K562 (cell line): ENCODE results near the gene SVIL. TPM values are rescaled to one million over a fixed set of nuclear protein-coding genes. Genes with fewer than 3 reads are reported as not detected.

Experiments
- ATAC-seq: fragments of 200-7000 bp; cut with Tn5 transposase; 3 replicates; pipeline ENCODE4 v1.9.1; 2020; ENCODE audit warnings: moderate library complexity
- BruUV-seq: library from RNA; stranded (reverse); fragments of 400-500 nt; replicated peaks from 2 replicates; lab custom pipeline; 2021; lab: Mats Ljungman, UMichigan
- CTCF ChIA-PET: fragments of 300-600 bp; formaldehyde crosslinking; extraction: SDS; loops from one replicate; lab custom pipeline; 2021; ENCODE audit warnings: low intra/inter-chr PET ratio; lab: Yijun Ruan, JAX
- POLR2A ChIA-PET: fragments of 300-600, 350-650 bp; sonication (Branson Sonifier 250); formaldehyde crosslinking; extraction: SDS; loops from one replicate; lab custom pipeline; 2021; ENCODE audit warnings: antibody characterized with exemption, inconsistent platforms; lab: Yijun Ruan, JAX
- DNase-seq, 4 experiments: peaks; one replicate each; pipeline versions ENCODE4 v3.0.0 to v3.0.0-alpha.2; 2011 to 2018; ENCODE audit warnings: low spot score in 3 of 4, mixed read lengths in 3 of 4; ENCODE audit errors: extremely low read depth in 1 of 4
- FAIRE-seq: peaks from 2 replicates; lab custom pipeline; 2011; peaks lifted over from hg19 to GRCh38; lab: Jason Lieb, UNC
- H2AFZ ChIP-seq: 2 replicates; pipeline ENCODE4 v1.6.0; 2011; ENCODE audit warnings: low read depth, low read length, control low read depth, inconsistent platforms
- H3K27ac ChIP-seq: fragments of 200-600 bp; 3 replicates; pipeline ENCODE4 v1.8.0; 2011; ENCODE audit warnings: low read depth, mild to moderate bottlenecking, control low read depth, inconsistent platforms, low read length, moderate library complexity, mixed read lengths; ENCODE audit errors: extremely low read depth
- H3K27me3 ChIP-seq, 2 experiments: fragments of 300-600 bp in 1 of 2; 2 replicates in 1 of 2; 3 replicates in 1 of 2; pipeline versions ENCODE4 v1.6.0 to v1.8.0; 2011; ENCODE audit warnings: inconsistent platforms in 2 of 2, low read length in 2 of 2, mild to moderate bottlenecking in 1 of 2, mixed read lengths in 1 of 2, moderate library complexity in 1 of 2; ENCODE audit not compliant: control insufficient read depth in 2 of 2, insufficient read depth in 2 of 2
- H3K36me3 ChIP-seq: fragments of 300-600 bp; 3 replicates; pipeline ENCODE4 v1.8.0; 2011; ENCODE audit warnings: mild to moderate bottlenecking, low read length, inconsistent platforms; ENCODE audit not compliant: control insufficient read depth, insufficient read depth
- H3K4me1 ChIP-seq, 2 experiments: fragments of 200-600 bp in 1 of 2; replicated peaks in 1 of 2; 2 replicates in 1 of 2; 3 replicates in 1 of 2; pipeline versions ENCODE4 v1.5.1 to v1.8.0; 2011; ENCODE audit warnings: inconsistent platforms in 2 of 2, low read length in 2 of 2, mild to moderate bottlenecking in 1 of 2, mixed read lengths in 1 of 2, moderate library complexity in 1 of 2; ENCODE audit not compliant: control insufficient read depth in 2 of 2, insufficient read depth in 2 of 2
- H3K4me2 ChIP-seq: 2 replicates; pipeline ENCODE4 v1.6.1; 2011; ENCODE audit warnings: low read length, control low read depth, inconsistent platforms, mixed read lengths; ENCODE audit not compliant: insufficient read depth
- H3K4me3 ChIP-seq: fragments of 200-600 bp; sonication (generic), shearing (Covaris generic); 2 replicates; pipeline ENCODE4 v1.5.1; 2016; ENCODE audit warnings: control low read depth, inconsistent platforms
- H3K79me2 ChIP-seq: fragments of 200-600 bp; 3 replicates; pipeline ENCODE4 v1.8.0; 2011; ENCODE audit warnings: low read length, inconsistent platforms; ENCODE audit not compliant: control insufficient read depth, insufficient read depth
- H3K9ac ChIP-seq, 2 experiments: 2 replicates each; pipeline versions ENCODE4 v1.6.0 to v1.6.1; 2011; ENCODE audit warnings: low read depth in 2 of 2, low read length in 2 of 2, control low read depth in 1 of 2, inconsistent platforms in 1 of 2, mild to moderate bottlenecking in 1 of 2, mixed read lengths in 1 of 2; ENCODE audit not compliant: insufficient read depth in 1 of 2
- H3K9me1 ChIP-seq: one replicate; pipeline ENCODE4 v1.6.0; 2011; ENCODE audit warnings: inconsistent platforms, mild to moderate bottlenecking, low read length, moderate library complexity; ENCODE audit not compliant: control insufficient read depth, insufficient read depth
- H3K9me3 ChIP-seq: replicated peaks from 2 replicates; pipeline ENCODE4 v1.5.1; 2011; ENCODE audit warnings: low read depth, low read length, inconsistent platforms; ENCODE audit not compliant: control insufficient read depth, insufficient read depth
- H4K20me1 ChIP-seq: replicated peaks from 2 replicates; pipeline ENCODE4 v1.6.1; 2011; ENCODE audit warnings: low read length, inconsistent platforms, mixed read lengths; ENCODE audit not compliant: control insufficient read depth, insufficient read depth
- TAF1 ChIP-seq: IDR thresholded peaks from 2 replicates; pipeline ENCODE4 v1.6.1; 2011; ENCODE audit warnings: mild to moderate bottlenecking, low read length, moderate library complexity; ENCODE audit not compliant: insufficient read depth, control insufficient read depth, severe bottlenecking; ENCODE audit errors: extremely low read depth
- WGBS: fragments of 100-300 bp; shearing (Covaris generic); methylation state at CpG from one replicate; pipeline ENCODE4 v1.1.6; 2016; ENCODE audit warnings: low coverage, mixed read lengths; ENCODE audit not compliant: insufficient coverage; ENCODE audit errors: missing lambda C conversion rate; 5-methylcytosine and 5-hydroxymethylcytosine counted together
- in situ Hi-C: fragments of 300-500 bp; cut with MboI; formaldehyde crosslinking; loops from 4 replicates; pipeline ENCODE4 v1.15.0; 2018; ENCODE audit warnings: inconsistent platforms, mixed read lengths
- intact Hi-C: fragments of 100-400 bp; cut with micrococcal nuclease; formaldehyde crosslinking; loops from 2 replicates; pipeline ENCODE4 v1.14.2; 2022
- polyA plus RNA-seq, 8 experiments: library from polyadenylated mRNA; depleted of rRNA in 4 of 8; stranded (reverse) in 5 of 8; unstranded in 3 of 8; fragments of >200 nt; fragmentation: Nextera tagmentation in 2 of 8; fragmentation: Illumina TruSeq in 1 of 8; extraction: Ambion mirVana in 2 of 8; extraction: Trizol in 1 of 8; gene quantifications; 2 replicates each; pipeline versions ENCODE4 v1.2.1 to v1.2.3, GENCODE V29; 2011 to 2014; ENCODE audit warnings: inconsistent platforms in 1 of 8, missing spikeins in 1 of 8
- total RNA-seq, 7 experiments: library from RNA; depleted of rRNA in 6 of 7; stranded (reverse); fragments of >200 nt in 6 of 7; fragmentation: Illumina TruSeq in 2 of 7; extraction: Trizol in 2 of 7; gene quantifications; 2 replicates each; pipeline versions ENCODE4 v1.2.1 to v1.2.3, GENCODE V29; 2011 to 2021; ENCODE audit warnings: low replicate concordance in 1 of 7
- TF ChIP-seq, protein P1 (sequence below), 2 experiments: fragments of 450-650 bp in 1 of 2; sonication (generic) in 1 of 2; formaldehyde crosslinking in 1 of 2; IDR thresholded peaks; 2 replicates each; pipeline versions ENCODE4 v1.7.1 to v1.9.0; 2016 to 2022; ENCODE audit warnings: inconsistent platforms in 1 of 2, mild to moderate bottlenecking in 1 of 2, missing genetic modification reagents in 1 of 2

Gene SVIL
- total and polyA plus RNA-seq, 9 of the 15 experiments (the other 6 are each of a cell fraction or from before 2014, with no cell fraction given) = under 0.01 to 0.18 (median 0.05) TPM; not detected in 3

DNA sequence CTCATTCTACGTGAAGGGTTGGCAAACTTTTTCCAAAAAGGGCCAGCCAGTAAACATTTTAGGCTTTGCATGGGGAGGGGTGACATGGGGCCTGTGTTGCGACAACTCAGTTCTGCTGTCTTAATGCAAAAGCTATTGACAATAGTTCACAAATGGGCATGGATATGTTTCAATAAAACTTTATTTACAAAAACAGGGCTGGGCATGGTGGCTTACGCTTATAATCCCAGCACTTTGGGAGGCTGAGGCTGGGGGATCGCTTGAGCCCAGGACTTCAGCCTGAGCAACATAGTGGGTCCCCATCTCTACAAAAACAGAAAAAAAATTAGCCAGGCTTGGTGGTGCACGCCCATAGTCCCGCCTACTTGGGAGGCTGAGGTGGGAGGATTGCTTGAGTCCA lies 141.1 kb downstream of the SVIL start:
- H3K79me2 ChIP-seq = no peaks in the 10 kb centered on the region
- 9% methylated on average over 5 of the region's 6 CpGs for WGBS
- H3K9me1 ChIP-seq = no peaks in the 10 kb centered on the region
- H3K27ac ChIP-seq = no peak overlapping the region
- no peaks in the 10 kb centered on the region for H3K36me3 ChIP-seq
- in situ Hi-C loops (no loop called here), intact Hi-C loops (no loop called here)
- DNase-seq = no peak
- ATAC-seq = no peak
- FAIRE-seq = no peak
- BruUV-seq = no TSS peak
- H3K4me1 ChIP-seq = no peaks in the 10 kb centered on the region
- no peaks in the 10 kb centered on the region for H4K20me1 ChIP-seq
- POLR2A ChIA-PET = no interaction called here
- H2AFZ ChIP-seq = no peak overlapping the region
- peaks cover 22 to 42% of the 10 kb centered on the region in 2 experiments for H3K27me3 ChIP-seq
- TF ChIP-seq, protein P1, sequence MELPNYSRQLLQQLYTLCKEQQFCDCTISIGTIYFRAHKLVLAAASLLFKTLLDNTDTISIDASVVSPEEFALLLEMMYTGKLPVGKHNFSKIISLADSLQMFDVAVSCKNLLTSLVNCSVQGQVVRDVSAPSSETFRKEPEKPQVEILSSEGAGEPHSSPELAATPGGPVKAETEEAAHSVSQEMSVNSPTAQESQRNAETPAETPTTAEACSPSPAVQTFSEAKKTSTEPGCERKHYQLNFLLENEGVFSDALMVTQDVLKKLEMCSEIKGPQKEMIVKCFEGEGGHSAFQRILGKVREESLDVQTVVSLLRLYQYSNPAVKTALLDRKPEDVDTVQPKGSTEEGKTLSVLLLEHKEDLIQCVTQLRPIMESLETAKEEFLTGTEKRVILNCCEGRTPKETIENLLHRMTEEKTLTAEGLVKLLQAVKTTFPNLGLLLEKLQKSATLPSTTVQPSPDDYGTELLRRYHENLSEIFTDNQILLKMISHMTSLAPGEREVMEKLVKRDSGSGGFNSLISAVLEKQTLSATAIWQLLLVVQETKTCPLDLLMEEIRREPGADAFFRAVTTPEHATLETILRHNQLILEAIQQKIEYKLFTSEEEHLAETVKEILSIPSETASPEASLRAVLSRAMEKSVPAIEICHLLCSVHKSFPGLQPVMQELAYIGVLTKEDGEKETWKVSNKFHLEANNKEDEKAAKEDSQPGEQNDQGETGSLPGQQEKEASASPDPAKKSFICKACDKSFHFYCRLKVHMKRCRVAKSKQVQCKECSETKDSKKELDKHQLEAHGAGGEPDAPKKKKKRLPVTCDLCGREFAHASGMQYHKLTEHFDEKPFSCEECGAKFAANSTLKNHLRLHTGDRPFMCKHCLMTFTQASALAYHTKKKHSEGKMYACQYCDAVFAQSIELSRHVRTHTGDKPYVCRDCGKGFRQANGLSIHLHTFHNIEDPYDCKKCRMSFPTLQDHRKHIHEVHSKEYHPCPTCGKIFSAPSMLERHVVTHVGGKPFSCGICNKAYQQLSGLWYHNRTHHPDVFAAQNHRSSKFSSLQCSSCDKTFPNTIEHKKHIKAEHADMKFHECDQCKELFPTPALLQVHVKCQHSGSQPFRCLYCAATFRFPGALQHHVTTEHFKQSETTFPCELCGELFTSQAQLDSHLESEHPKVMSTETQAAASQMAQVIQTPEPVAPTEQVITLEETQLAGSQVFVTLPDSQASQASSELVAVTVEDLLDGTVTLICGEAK (IDR thresholded peaks at IDR 0.05) = peak; percentile 91
- TF ChIP-seq, protein P1 (CRISPR knock-in tag; IDR thresholded peaks at IDR 0.05) = peak; percentile 73
- no peak for TF ChIP-seq TAF1
- CTCF ChIA-PET = no interaction called here
- no peaks in the 10 kb centered on the region for H3K9me3 ChIP-seq
- H3K4me2 ChIP-seq = no peak overlapping the region
- H3K4me3 ChIP-seq = no peak overlapping the region
- H3K9ac ChIP-seq = no peak overlapping the region
